WI38 (cell line): ENCODE data around the gene ATXN10.

Source experiments
- H3K4me3 ChIP-seq: 2 replicates; pipeline ENCODE4 v1.5.1; 2011; ENCODE audit warnings: low read depth, mild to moderate bottlenecking, control low read depth, low read length
- TF ChIP-seq, protein P1 (sequence below): IDR thresholded peaks from 2 replicates; pipeline ENCODE4 v1.5.1; 2012; ENCODE audit warnings: low read depth, mild to moderate bottlenecking, control low read depth, low read length

Gene ATXN10

DNA sequence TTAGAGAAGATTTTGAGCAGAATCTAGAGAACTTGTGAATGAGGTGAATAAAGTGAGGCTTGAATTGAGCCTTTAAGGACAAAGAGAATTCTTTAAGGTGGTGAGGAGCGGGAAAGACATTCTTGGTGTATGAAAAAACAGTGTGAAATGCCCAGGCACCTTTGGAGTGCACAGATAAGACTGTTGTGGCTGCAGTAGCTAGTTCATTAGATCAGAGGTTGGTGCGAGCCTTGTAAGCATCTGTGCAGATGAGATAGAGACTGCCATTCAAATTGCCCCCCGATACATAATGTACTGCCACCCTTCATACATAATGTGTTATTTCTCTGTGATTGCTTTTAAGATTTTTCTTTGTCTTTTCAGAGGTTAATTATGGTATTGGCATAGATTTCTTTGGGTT, 31.3 kb downstream of the ATXN10 start:
- no peak overlapping the region for H3K4me3 ChIP-seq
- TF ChIP-seq, protein P1, sequence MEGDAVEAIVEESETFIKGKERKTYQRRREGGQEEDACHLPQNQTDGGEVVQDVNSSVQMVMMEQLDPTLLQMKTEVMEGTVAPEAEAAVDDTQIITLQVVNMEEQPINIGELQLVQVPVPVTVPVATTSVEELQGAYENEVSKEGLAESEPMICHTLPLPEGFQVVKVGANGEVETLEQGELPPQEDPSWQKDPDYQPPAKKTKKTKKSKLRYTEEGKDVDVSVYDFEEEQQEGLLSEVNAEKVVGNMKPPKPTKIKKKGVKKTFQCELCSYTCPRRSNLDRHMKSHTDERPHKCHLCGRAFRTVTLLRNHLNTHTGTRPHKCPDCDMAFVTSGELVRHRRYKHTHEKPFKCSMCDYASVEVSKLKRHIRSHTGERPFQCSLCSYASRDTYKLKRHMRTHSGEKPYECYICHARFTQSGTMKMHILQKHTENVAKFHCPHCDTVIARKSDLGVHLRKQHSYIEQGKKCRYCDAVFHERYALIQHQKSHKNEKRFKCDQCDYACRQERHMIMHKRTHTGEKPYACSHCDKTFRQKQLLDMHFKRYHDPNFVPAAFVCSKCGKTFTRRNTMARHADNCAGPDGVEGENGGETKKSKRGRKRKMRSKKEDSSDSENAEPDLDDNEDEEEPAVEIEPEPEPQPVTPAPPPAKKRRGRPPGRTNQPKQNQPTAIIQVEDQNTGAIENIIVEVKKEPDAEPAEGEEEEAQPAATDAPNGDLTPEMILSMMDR, result no peak

DNA sequence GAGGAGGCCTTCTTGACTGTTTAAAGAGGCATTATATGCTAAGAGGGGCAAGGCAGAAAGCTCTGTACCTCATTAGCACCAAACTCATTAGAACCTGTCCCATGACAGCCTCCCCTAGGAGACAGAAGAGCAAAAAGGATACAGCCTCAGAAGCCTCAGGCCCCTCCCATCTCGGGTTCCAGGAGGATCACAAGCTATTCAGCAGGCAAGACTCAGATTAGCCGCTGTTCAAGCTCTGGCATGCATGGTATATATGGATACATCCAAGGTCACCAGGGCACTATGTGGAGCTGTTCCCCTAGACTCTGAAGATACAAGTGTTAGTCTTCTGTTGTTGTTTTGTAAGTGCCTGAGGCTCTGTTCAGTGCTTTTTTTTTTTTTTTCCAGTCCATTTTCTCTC, 32.1 kb downstream of the ATXN10 start:
- no peak overlapping the region for H3K4me3 ChIP-seq
- TF ChIP-seq, protein P1, result no peak

DNA sequence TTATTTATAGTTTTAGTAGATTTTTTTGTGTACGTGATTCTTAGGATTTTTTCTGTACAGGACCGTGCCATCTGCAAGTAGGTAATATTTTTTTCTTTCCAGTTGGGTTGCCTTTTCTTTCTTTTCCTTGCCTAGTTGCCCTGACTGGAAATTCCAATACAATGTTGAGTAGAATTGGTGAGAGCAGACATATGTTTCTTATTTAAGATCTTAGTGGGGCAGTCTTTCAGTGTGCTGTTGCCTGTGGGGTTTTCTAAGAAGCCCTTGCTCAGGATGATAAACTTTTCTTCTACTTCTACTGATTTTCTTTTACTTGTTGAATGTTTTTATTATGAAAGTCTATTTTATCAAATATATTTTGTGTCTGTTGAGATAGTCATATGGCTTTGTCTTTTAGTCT, 33.0 kb downstream of the ATXN10 start:
- TF ChIP-seq, protein P1, result no peak

DNA sequence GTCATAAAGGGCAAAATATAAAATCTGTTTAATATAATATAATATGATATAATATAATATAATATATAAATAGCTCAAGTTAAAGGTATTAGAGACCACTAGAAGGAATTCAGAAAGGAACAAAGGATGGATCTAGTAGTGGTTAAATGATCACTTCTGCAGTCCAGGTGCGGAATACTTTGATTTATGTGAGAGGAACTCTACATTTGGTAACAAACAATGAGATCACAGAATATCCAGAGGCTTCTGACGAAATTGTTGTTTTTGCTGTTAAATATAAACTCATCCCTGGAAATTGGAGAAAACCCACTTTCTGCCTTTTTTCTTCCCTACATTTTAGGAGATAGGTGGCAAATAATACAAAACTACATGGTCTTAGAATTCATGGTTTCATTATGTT, 36.0 kb downstream of the ATXN10 start:
- no peak overlapping the region for H3K4me3 ChIP-seq
- TF ChIP-seq, protein P1, result no peak

More for the DNA sequence above, 33.0 kb downstream of the ATXN10 start:
- H3K4me3 ChIP-seq, result no peak overlapping the region

DNA sequence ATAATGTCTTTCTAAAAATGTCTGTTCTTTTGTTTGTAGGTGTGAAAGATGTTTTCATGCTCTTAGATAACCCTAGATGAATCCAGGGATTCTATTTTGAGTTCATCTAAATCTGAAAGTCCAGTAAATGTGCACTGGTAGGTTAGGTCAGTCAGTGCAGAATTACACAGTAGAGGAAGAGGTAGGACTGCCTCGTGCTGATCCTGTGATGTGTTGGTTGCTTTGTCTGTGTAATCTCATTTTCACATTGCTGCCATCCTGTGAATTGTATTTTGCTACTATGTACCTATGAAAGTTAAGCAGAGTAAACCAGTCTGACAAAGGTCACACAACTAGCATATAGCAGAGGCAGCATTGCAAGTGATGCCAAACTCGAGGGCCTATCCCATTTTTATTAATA, 36.5 kb downstream of the ATXN10 start:
- H3K4me3 ChIP-seq, result no peak overlapping the region
- TF ChIP-seq, protein P1, result no peak

GRCh38 chr22:45709060-45709739, 37.6 kb downstream of the ATXN10 start:
- no peak overlapping the region for H3K4me3 ChIP-seq
- TF ChIP-seq, protein P1, result no peak

DNA sequence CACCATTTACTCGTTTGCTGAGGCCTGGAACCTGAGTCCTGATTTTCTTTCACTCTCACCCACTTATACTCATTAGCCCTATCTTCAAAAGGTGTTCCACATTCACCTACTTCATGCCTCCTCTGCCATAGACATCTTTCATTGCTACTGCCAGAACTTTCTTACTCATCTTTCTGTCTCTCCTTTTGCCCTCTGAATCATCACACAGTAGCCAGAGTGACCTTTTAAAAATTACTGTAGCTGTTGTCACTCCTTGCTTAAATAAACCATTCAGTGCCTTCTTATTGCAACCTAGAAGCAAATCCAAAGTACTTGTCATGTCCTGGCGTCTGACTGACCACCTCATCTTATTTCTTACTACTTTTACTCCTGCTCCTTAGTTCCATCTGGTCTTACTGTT, 38.2 kb downstream of the ATXN10 start:
- TF ChIP-seq, protein P1, result no peak

More for the DNA sequence above, 38.2 kb downstream of the ATXN10 start:
- H3K4me3 ChIP-seq, result no peak overlapping the region
